T-helper 1 cell treated with Interleukin-12 subunit alpha and Interleukin-12 subunit beta and Interleukin-4 antibody, amounts not matched to agents 30 μg/mL and 1 μg/mL, for 36 hours (primary cell): ENCODE data around the gene BTBD7.
A peak's percentile ranks its signal among the peaks of the same experiment; 100 is the strongest.
"Not testable (repeated sequence)": the region's sequence is repeated elsewhere in the genome, so short reads cannot be mapped to it uniquely, and the experiment has no call there.

ENCODE experiments used
- H3K27ac Mint-ChIP-seq: one replicate; pipeline ENCODE4 v1.8.0; 2021; ENCODE audit warnings: mild to moderate bottlenecking, mixed read lengths
- H3K27me3 Mint-ChIP-seq: one replicate; pipeline ENCODE4 v1.8.0; 2021; ENCODE audit warnings: low read depth, mixed read lengths
- H3K36me3 Mint-ChIP-seq: one replicate; pipeline ENCODE4 v1.8.0; 2021; ENCODE audit warnings: low read depth, mixed read lengths
- H3K4me1 Mint-ChIP-seq: one replicate; pipeline ENCODE4 v1.8.0; 2021; ENCODE audit warnings: low read depth, mixed read lengths
- H3K4me3 Mint-ChIP-seq: one replicate; pipeline ENCODE4 v1.8.0; 2021; ENCODE audit warnings: mild to moderate bottlenecking, moderate library complexity, mixed read lengths
- H3K9me3 Mint-ChIP-seq: one replicate; pipeline ENCODE4 v1.8.0; 2021; ENCODE audit warnings: mixed read lengths

Gene BTBD7

DNA sequence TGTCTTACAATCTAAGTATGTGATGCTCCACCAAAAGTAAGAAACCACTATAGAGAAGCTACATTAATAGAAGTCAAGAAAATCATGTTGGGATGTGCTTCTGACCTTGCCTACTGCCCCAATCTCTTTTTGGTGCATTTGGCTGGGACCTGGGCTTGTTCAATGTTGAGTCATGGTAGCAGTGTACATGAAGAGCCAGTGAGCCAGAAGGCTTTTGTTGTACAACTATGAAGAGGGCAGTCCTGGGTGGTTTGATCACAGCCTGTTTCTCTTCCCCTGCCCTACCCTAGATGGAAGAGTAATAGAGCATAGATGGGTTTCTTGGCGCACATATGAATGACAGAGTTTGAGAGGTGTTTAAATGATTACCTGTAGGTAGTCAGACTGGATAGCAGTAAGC lies 69.4 kb downstream of the BTBD7 start:
- H3K4me3 Mint-ChIP-seq: no peak overlapping the region
- peaks cover 15% of the 10 kb centered on the region for H3K36me3 Mint-ChIP-seq
- peaks cover 7% of the 10 kb centered on the region for H3K4me1 Mint-ChIP-seq
- no peaks in the 10 kb centered on the region for H3K9me3 Mint-ChIP-seq
- H3K27ac Mint-ChIP-seq: no peak overlapping the region
- no peaks in the 10 kb centered on the region for H3K27me3 Mint-ChIP-seq

DNA sequence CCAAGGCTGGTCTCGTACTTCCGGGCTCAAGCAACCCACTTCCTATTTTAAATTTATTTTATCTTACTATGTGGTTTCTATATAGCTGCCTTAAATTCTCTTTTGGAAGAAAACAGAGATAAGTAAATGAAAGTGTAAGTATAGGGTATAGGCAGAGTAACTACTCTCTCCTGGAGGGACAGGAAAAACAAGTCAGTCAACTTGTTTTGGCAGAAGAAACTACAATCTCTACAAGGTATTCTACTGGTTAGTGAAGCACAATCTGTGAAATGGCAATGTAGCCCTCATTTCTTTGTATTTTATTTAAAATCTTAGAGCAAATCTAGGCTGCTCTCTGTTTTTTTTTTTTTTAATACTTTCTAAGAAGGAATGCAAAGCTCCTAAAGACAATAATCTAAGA lies 70.4 kb downstream of the BTBD7 start:
- H3K9me3 Mint-ChIP-seq: no peaks in the 10 kb centered on the region
- H3K4me3 Mint-ChIP-seq: no peak overlapping the region
- H3K4me1 Mint-ChIP-seq: peaks cover 7% of the 10 kb centered on the region
- no peak overlapping the region for H3K27ac Mint-ChIP-seq
- no peaks in the 10 kb centered on the region for H3K27me3 Mint-ChIP-seq
- H3K36me3 Mint-ChIP-seq: peaks cover 17% of the 10 kb centered on the region

DNA sequence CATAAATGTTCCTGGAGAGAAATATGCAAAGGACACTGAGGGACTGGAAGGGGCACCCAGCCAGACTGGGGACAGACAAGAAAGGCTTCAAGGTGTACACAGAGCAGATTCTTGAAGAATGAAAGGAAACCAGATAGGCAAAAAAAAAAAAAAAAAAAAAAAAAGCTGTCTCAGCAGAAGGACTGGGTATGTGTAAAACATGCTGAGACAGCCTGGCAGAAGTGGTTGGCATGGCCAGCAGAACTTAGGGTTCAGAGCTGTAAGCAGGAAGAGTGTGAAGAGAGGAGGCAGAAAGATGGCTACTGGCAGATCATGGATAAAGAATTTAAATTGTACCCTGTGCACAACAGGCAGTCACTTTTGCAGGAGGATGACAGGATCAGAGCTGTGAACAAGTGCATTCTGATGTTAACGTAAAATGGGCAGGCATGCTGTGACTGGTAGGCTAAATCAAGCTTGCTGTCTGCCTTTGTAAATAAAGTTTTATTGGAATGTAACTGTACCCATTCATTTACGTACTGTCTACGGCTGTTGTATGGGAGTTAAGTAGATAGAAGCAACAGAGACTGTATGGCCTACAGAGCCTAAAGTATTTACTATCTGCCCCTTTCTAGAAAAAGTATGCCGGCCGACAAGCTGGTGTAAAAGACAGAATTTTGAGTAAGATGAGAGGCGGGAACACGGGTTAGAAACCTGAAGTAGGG lies 83.6 kb downstream of the BTBD7 start:
- H3K36me3 Mint-ChIP-seq: peaks cover 15% of the 10 kb centered on the region
- H3K4me1 Mint-ChIP-seq: peaks cover 7% of the 10 kb centered on the region
- H3K27me3 Mint-ChIP-seq: no peaks in the 10 kb centered on the region
- no peak overlapping the region for H3K27ac Mint-ChIP-seq
- H3K4me3 Mint-ChIP-seq: no peak overlapping the region
- no peaks in the 10 kb centered on the region for H3K9me3 Mint-ChIP-seq

DNA sequence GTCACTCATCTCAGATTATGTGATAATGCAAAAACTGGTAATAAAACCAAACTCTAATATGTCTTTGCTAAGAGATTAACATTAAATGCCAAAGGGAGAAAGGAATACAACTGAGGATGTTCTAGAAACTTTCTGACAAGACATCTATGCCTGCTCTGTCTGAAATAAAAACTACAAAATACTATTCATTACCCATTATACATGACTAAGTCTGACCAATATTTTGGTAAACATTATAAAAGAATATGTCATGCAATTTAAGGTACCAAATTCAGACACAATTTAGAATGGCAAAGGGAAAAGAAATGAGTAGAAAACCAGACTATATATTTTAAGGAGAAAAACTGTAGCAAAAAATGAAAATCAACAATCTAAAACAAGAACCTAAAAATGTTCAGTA lies 86.3 kb downstream of the BTBD7 start:
- H3K9me3 Mint-ChIP-seq: no peaks in the 10 kb centered on the region
- H3K27me3 Mint-ChIP-seq: no peaks in the 10 kb centered on the region
- H3K4me1 Mint-ChIP-seq: peaks cover 5% of the 10 kb centered on the region
- no peak overlapping the region for H3K4me3 Mint-ChIP-seq
- no peak overlapping the region for H3K27ac Mint-ChIP-seq
- peaks cover 17% of the 10 kb centered on the region for H3K36me3 Mint-ChIP-seq

DNA sequence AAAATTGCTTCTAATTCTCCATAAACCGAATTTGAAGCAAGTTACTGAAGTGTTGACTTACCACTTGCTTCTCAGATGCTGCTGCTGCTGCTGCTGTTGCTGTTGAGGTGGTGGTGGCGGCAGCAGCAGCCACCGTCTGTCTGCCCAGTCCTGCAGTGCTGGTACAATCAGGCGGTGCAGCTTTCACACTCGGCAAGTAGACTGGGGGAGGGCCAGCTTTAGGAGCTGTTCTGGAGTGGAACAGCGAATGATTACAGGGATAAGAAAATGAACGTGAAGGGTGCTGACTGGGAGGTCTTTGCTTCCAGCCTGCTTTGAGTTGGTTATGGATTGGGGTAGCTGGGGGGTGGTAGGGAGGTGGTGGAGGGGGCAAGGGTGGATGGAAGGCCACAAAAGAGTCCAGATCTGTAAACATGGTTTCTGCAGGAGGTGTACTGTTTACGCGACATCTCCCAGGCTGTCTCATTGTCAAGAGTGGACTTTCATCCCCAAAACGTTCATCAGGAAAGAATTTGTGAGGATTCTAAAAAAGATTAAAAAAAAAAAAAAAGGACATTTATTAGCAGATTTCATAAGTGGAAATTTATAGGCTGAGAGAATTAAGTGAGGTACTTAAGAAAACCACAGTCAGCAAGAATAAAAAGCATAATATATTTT lies 86.9 kb downstream of the BTBD7 start:
- Mint-ChIP-seq H3K9me3 (no peaks in the 10 kb centered on the region), H3K4me3 (no peak overlapping the region), H3K4me1 (peaks cover 5% of the 10 kb centered on the region), H3K27me3 (no peaks in the 10 kb centered on the region), H3K27ac (no peak overlapping the region), H3K36me3 (peaks cover 17% of the 10 kb centered on the region)

DNA sequence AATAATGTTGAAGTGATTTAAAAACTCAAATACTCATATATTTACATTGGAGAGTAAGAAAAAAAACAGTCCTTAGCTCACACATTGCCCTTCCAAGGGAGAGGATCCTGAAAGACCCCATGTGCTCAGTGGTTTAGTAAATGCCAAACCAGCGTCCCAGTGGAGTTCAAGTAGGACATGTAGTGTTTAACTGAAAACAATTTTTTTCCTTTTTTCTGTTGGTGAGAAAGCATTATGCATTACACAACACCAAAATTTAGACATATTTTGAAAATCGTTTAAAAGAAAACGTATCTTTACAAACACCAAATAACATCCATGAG lies 92.2 kb downstream of the BTBD7 start:
- Mint-ChIP-seq H3K36me3 (peaks cover 13% of the 10 kb centered on the region), H3K9me3 (no peaks in the 10 kb centered on the region), H3K27me3 (no peaks in the 10 kb centered on the region), H3K4me1 (peaks cover 1% of the 10 kb centered on the region), H3K27ac (no peak overlapping the region), H3K4me3 (no peak overlapping the region)

DNA sequence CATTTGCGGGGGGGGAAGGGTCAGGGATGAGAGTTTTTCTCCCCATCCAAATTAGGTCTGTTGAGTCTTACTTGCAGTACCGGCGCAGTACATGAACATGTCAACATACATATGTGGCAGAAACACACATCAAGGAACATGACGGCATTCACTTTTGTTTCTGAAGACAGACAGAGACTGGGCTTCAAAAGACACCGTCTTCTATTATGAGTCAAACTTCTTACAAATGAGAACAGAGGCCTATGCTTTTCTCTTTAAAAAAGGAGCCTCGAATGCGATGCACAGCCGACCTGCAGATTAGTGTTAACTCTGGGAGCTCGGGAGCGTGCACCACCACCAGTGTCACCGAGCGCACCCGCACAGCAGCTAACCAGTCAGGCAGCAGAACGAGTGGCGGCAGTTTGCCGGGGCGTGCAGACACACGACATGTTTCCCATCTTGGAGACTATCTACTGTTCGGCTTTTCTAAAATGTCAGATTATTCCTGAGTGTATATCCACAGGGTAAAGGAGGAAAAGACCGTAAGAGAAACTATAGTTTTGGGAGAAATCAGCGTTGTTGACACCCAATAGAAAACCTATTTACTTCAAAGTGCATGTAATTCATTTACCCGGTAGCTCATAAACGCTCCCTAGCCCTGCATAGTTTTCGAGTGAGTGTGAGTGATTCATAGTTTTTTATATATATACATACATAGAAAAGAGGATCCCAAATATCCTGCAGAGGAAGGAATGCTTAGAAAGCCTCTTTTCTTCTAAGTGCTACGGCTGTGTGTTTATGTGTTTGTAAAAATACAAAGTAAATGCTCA lies 92.8 kb downstream of the BTBD7 start:
- no peak overlapping the region for H3K27ac Mint-ChIP-seq
- peaks cover 1% of the 10 kb centered on the region for H3K4me1 Mint-ChIP-seq
- no peaks in the 10 kb centered on the region for H3K27me3 Mint-ChIP-seq
- H3K4me3 Mint-ChIP-seq: no peak overlapping the region
- H3K9me3 Mint-ChIP-seq: no peaks in the 10 kb centered on the region
- H3K36me3 Mint-ChIP-seq: peaks cover 7% of the 10 kb centered on the region

DNA sequence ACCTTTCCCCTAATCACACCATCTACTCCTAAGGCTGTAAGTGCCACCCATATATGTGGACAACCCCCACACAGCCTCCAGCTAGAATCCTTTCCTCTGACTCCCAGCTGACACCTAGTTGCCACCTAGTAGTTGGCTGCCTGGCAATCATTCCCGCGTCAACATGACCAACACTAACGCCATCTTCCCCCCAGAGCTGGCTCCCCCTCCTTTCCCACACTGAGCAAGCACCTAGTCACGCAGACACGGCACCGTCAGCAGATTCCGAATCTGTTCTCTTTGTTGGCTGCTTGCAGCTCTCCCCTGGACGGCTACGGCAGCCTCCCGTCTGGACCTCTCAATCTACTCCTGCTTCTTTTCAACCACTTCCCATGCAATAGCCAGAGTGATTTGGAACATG lies 98.0 kb downstream of the BTBD7 start:
- no peak overlapping the region for H3K27ac Mint-ChIP-seq
- H3K4me3 Mint-ChIP-seq: no peak overlapping the region
- no peaks in the 10 kb centered on the region for H3K36me3 Mint-ChIP-seq
- peaks cover 3% of the 10 kb centered on the region for H3K27me3 Mint-ChIP-seq
- H3K4me1 Mint-ChIP-seq: peaks cover 7% of the 10 kb centered on the region
- H3K9me3 Mint-ChIP-seq: no peaks in the 10 kb centered on the region

DNA sequence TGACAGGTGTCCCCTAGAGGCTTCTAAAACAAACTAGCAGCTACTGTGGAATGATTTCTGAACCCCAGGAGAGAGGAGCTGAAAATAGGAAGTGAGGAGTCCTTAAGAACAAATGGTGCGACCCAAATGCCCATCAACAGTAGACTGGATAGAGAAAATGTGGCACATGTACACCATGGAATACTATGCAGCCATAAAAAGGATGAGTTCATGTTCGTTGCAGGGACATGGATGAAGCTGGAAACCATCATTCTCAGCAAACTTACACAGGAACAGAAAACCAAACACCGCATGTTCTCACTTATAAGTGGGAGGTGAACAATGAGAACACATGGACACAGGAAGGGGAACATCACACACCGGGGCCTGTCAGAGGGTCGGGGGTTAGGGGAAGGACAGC lies 99.8 kb downstream of the BTBD7 start:
- not testable (repeated sequence) for H3K36me3 Mint-ChIP-seq, H3K4me3 Mint-ChIP-seq, H3K27me3 Mint-ChIP-seq, H3K27ac Mint-ChIP-seq, H3K4me1 Mint-ChIP-seq, H3K9me3 Mint-ChIP-seq

DNA sequence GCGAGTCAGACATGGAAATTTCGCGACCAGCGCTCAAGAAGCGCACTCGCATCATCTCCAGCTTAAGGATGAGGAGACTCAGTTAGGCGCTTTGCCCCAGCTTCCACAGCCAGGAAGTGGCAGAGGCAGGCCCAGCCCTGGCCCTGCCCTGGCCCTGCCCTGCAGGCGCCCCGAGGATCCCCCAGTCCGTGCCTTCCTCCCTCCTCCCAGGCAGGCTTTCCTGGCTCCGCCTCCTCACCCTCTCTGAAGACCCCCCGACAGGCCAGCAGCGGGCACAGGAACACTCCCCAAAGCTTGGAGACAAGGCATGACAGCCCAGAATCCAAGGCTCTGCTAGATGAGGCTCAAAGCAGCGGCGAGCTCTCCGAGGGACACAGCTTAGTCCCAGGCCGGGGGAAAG lies 100.7 kb downstream of the BTBD7 start:
- Mint-ChIP-seq H3K27ac (no peak overlapping the region), H3K4me1 (peaks cover 6% of the 10 kb centered on the region), H3K9me3 (no peaks in the 10 kb centered on the region), H3K36me3 (peaks cover 8% of the 10 kb centered on the region), H3K4me3 (no peak overlapping the region), H3K27me3 (peaks cover 3% of the 10 kb centered on the region)

DNA sequence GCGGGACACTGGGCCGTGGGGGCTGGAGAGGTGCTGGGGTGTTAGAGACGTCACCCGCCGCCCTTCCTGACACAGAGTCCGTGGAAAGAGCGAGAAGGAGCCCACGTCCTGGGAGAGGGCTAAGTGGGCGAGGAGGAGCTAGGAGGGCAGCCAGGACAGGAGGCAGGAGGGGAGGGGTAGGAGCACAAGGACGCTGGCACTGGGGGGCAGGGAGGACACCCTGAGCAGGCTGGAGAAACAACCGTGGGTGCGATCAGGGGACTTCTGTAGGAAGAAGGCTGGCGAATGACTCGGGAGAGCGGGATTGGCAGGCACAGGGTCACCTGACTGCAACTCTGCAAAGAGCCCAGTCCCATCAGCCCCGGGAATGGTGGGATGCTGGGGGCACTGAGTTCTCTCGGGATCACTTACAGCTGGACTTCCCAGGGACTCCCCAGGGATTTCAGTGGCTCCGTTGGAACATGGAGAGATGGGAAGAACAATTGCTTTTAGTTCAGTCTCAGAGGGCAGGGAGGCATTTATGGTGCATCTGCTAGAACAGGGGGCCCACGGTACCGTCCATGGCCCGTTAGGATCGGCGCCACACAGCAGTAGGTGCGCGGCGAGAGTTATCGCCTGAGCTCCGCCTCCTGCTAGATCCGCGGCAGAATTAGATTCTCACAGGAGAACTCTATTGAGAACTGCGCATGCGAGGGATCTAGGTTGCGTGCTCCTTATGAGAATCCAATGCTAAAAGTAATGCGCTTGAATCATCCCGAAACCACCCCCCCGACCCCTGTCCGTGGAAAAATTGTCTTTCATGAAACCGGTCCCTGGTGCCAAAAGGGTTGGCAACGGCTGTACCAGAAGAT lies 101.5 kb downstream of the BTBD7 start:
- peaks cover 3% of the 10 kb centered on the region for H3K27me3 Mint-ChIP-seq

DNA sequence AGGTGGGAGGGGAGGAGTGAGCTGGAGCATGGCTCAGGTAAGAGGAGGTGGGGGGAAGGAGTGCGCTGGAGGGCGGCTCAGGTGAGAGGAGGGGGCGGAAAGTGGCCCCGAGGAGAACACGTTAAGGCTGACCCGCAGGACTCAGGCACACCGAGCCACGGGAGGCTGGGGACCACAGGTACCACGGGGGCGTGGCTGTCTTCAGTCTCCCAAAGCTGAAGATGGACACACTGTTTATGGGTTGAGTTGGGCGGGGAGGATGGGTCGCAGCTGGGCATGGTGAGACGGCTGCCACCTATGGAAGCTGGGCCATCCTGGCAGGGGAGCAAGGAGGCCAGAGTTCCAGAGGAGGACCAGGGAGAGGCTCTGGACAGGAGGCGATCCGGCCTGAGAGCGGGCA lies 102.3 kb downstream of the BTBD7 start:
- H3K9me3 Mint-ChIP-seq: no peaks in the 10 kb centered on the region
- H3K27me3 Mint-ChIP-seq: peaks cover 3% of the 10 kb centered on the region
- H3K4me3 Mint-ChIP-seq: peak overlapping the region; percentile 63
- peaks cover 6% of the 10 kb centered on the region for H3K4me1 Mint-ChIP-seq
- no peak overlapping the region for H3K27ac Mint-ChIP-seq
- peaks cover 17% of the 10 kb centered on the region for H3K36me3 Mint-ChIP-seq

More for the DNA sequence above, 101.5 kb downstream of the BTBD7 start:
- H3K27ac Mint-ChIP-seq: no peak overlapping the region
- H3K36me3 Mint-ChIP-seq: peaks cover 10% of the 10 kb centered on the region
- no peaks in the 10 kb centered on the region for H3K9me3 Mint-ChIP-seq
- peak overlapping the region; percentile 38 for H3K4me3 Mint-ChIP-seq
- H3K4me1 Mint-ChIP-seq: peaks cover 6% of the 10 kb centered on the region

DNA sequence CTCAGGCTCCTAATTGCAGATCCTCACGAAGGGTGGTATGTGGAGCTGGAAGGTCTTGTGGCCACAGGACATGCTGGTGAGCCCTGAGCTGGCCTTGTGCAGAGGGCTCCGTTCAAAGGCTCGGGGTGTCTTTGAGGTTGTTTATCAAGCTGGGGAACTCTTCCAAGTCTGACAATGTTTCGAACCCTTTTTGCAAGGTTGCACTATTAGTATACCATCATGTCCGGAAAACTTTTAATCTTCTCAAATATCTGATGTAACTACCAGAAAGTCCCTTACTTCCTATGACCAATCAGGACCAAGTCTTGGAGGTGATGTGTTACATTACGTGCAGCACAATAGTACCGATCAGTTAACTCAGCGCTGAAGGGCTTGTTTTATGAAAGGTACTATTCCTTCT lies 104.3 kb downstream of the BTBD7 start:
- H3K36me3 Mint-ChIP-seq: peaks cover 21% of the 10 kb centered on the region

DNA sequence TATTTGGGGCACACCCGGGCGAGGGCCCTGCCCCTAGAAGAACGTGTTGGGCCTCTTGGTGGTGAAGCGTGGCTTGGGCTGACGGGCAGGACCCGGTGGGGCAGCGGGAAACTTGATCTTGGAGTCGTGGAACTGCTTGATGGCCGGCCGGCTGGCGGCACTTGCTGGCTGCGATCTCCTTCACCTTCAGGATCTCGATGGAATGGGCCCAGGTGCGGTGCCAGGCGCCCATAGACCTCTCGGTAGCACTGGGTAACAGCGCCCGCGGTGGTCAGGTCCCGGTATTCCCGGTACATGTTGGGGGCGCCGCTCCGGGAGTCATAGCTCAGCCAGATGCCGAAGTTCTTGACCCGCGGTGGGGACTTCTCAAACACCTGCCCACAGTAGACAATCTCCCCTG lies 109.3 kb downstream of the BTBD7 start:
- Mint-ChIP-seq H3K27me3 (no peaks in the 10 kb centered on the region), H3K27ac (no peak overlapping the region), H3K36me3 (peaks cover 36% of the 10 kb centered on the region)

More for the DNA sequence above, 104.3 kb downstream of the BTBD7 start:
- Mint-ChIP-seq H3K9me3 (no peaks in the 10 kb centered on the region), H3K4me1 (peaks cover 6% of the 10 kb centered on the region), H3K27me3 (peaks cover 3% of the 10 kb centered on the region), H3K27ac (no peak overlapping the region), H3K4me3 (no peak overlapping the region)

More for the DNA sequence above, 109.3 kb downstream of the BTBD7 start:
- no peaks in the 10 kb centered on the region for H3K4me1 Mint-ChIP-seq
- no peak overlapping the region for H3K4me3 Mint-ChIP-seq
- H3K9me3 Mint-ChIP-seq: no peaks in the 10 kb centered on the region
